Keratinocyte (primary cell): ENCODE results near the gene COPS3. TPM values are rescaled to one million over a fixed set of nuclear protein-coding genes. Genes with fewer than 3 reads are reported as not detected.
A peak's percentile ranks its signal among the peaks of the same experiment; 100 is the strongest.
"Not testable (repeated sequence)": the region's sequence is repeated elsewhere in the genome, so short reads cannot be mapped to it uniquely, and the experiment has no call there.

Source experiments
- DNase-seq: peaks from one replicate; pipeline ENCODE4 v3.0.0-alpha.2; 2011; ENCODE audit warnings: low read depth, missing footprints, low spot score
- FAIRE-seq: peaks from 2 replicates; lab custom pipeline; 2011; peaks lifted over from hg19 to GRCh38; lab: Jason Lieb, UNC
- H2AFZ ChIP-seq: 2 replicates; pipeline ENCODE4 v1.6.0; 2012; ENCODE audit warnings: low read length, control low read depth, inconsistent platforms; ENCODE audit not compliant: control insufficient read depth
- H3K27ac ChIP-seq: 2 replicates; pipeline ENCODE4 v1.5.1; 2011; ENCODE audit warnings: low read length; ENCODE audit not compliant: control insufficient read depth, insufficient read depth
- H3K27me3 ChIP-seq: 3 replicates; pipeline ENCODE4 v1.6.0; 2011; ENCODE audit warnings: low read length; ENCODE audit not compliant: control insufficient read depth, insufficient read depth; ENCODE audit errors: extremely low read depth
- H3K36me3 ChIP-seq, 2 experiments: 2 replicates in 1 of 2; 3 replicates in 1 of 2; pipeline ENCODE4 v1.5.1; 2011; ENCODE audit warnings: low read length in 2 of 2, mild to moderate bottlenecking in 1 of 2; ENCODE audit not compliant: control insufficient read depth in 2 of 2, insufficient read depth in 2 of 2; ENCODE audit errors: extremely low read depth in 1 of 2
- H3K4me1 ChIP-seq: 3 replicates; pipeline ENCODE4 v1.5.1; 2011; ENCODE audit warnings: low read length; ENCODE audit not compliant: control insufficient read depth, insufficient read depth; ENCODE audit errors: extremely low read depth
- H3K4me2 ChIP-seq: 3 replicates; pipeline ENCODE4 v1.6.0; 2011; ENCODE audit warnings: low read depth, low read length; ENCODE audit not compliant: control insufficient read depth, insufficient read depth; ENCODE audit errors: extremely low read depth
- H3K4me3 ChIP-seq, 3 experiments: fragments of 200-600 bp in 1 of 3; sonication (generic) in 1 of 3; 2 replicates in 2 of 3; 3 replicates in 1 of 3; pipeline ENCODE4 v1.5.1; 2011 to 2016; ENCODE audit warnings: low read length in 3 of 3, mild to moderate bottlenecking in 3 of 3, control low read depth in 2 of 3, inconsistent platforms in 1 of 3, low read depth in 1 of 3, mixed read lengths in 1 of 3, mixed run types in 1 of 3, moderate library complexity in 1 of 3; ENCODE audit not compliant: control insufficient read depth in 2 of 3, insufficient read depth in 2 of 3; ENCODE audit errors: extremely low read depth in 1 of 3
- H3K79me2 ChIP-seq: 2 replicates; pipeline ENCODE4 v1.6.0; 2012; ENCODE audit warnings: low read length; ENCODE audit not compliant: control insufficient read depth, insufficient read depth
- H3K9ac ChIP-seq: 3 replicates; pipeline ENCODE4 v1.6.0; 2011; ENCODE audit warnings: low read length; ENCODE audit not compliant: control insufficient read depth, insufficient read depth; ENCODE audit errors: extremely low read depth
- H3K9me1 ChIP-seq: 3 replicates; pipeline ENCODE4 v1.6.0; 2011; ENCODE audit warnings: low read length; ENCODE audit not compliant: control insufficient read depth, insufficient read depth; ENCODE audit errors: extremely low read depth
- H3K9me3 ChIP-seq: 2 replicates; pipeline ENCODE4 v1.5.1; 2012; ENCODE audit warnings: low read depth, low read length; ENCODE audit not compliant: control insufficient read depth
- H4K20me1 ChIP-seq: 3 replicates; pipeline ENCODE4 v1.6.0; 2011; ENCODE audit warnings: low read length; ENCODE audit not compliant: control insufficient read depth, insufficient read depth; ENCODE audit errors: extremely low read depth
- EZH2 ChIP-seq: IDR thresholded peaks from one replicate; pipeline ENCODE4 v1.6.1; 2012; ENCODE audit warnings: inconsistent platforms, mild to moderate bottlenecking, low read length, moderate library complexity
- dilution Hi-C: fragments of 300-500 bp; cut with MboI; formaldehyde crosslinking; loops from one replicate; pipeline ENCODE4 v1.7.0; 2020; ENCODE audit warnings: low sequenced_read_pairs; ENCODE audit not compliant: extremely low pct_ligation_motif_present
- polyA plus RNA-seq, 5 experiments: library from polyadenylated mRNA; depleted of rRNA in 3 of 5; stranded (reverse) in 3 of 5; stranded (forward) in 1 of 5; unstranded in 1 of 5; fragments of >200 nt; gene quantifications; 1 replicate in 1 of 5; 2 replicates in 3 of 5; 3 replicates in 1 of 5; pipeline versions ENCODE4 v1.2.1 to v1.2.3, GENCODE V29; 2011 to 2012; ENCODE audit warnings: missing spikeins in 2 of 5, low read depth in 1 of 5, low replicate concordance in 1 of 5
- TF ChIP-seq, protein P1 (sequence below), 3 experiments: IDR thresholded peaks in 1 of 3; conservative IDR thresholded peaks in 1 of 3; optimal IDR thresholded peaks in 1 of 3; 2 replicates in 2 of 3; 3 replicates in 1 of 3; pipeline versions ENCODE3 to v1.5.1; 2011; ENCODE audit warnings: low read length in 3 of 3, mild to moderate bottlenecking in 3 of 3, moderate library complexity in 2 of 3, control low read depth in 1 of 3, inconsistent platforms in 1 of 3; ENCODE audit not compliant: insufficient read depth in 2 of 3; ENCODE audit errors: extremely low read depth in 1 of 3

The COPS3 gene
- polyA plus RNA-seq, 1 donor (not counting 4 experiments of a cell fraction or from before 2014, with no cell fraction given): 89.7 TPM

DNA sequence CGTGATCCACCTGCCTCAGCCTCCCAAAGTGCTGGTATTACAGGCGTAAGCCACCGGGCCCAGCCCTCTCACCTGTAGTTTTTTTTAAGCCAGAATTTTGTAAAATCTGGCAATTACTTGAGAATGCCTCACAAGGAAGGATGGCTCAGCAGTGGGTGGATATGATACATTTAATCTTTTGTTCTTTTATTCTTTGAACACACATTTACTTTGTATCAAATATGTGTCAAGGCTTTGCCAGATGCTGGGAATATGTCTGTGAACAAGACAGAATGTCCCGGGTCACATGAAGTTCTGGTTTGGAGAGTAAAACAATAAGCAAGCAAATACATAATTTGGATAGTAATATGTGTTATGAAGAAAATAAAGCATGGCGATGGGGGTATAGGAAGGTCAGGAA lies 4.9 kb upstream of the COPS3 start:
- no peak overlapping the region for H2AFZ ChIP-seq
- H3K27ac ChIP-seq: no peak overlapping the region
- H3K4me1 ChIP-seq: peaks cover 6% of the 10 kb centered on the region
- H3K4me2 ChIP-seq: no peak overlapping the region
- no peaks in the 10 kb centered on the region for H3K79me2 ChIP-seq
- no peak for TF ChIP-seq EZH2
- TF ChIP-seq, protein P1, sequence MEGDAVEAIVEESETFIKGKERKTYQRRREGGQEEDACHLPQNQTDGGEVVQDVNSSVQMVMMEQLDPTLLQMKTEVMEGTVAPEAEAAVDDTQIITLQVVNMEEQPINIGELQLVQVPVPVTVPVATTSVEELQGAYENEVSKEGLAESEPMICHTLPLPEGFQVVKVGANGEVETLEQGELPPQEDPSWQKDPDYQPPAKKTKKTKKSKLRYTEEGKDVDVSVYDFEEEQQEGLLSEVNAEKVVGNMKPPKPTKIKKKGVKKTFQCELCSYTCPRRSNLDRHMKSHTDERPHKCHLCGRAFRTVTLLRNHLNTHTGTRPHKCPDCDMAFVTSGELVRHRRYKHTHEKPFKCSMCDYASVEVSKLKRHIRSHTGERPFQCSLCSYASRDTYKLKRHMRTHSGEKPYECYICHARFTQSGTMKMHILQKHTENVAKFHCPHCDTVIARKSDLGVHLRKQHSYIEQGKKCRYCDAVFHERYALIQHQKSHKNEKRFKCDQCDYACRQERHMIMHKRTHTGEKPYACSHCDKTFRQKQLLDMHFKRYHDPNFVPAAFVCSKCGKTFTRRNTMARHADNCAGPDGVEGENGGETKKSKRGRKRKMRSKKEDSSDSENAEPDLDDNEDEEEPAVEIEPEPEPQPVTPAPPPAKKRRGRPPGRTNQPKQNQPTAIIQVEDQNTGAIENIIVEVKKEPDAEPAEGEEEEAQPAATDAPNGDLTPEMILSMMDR (optimal IDR thresholded peaks at IDR 0.05 in 1 of 3, IDR thresholded peaks at IDR 0.05 in 1 of 3, conservative IDR thresholded peaks at IDR 0.05 in 1 of 3; ENCODE audit: extremely low read depth in 1 of 3, insufficient read depth in 2 of 3, low read length in 3 of 3): no peak
- H3K9me1 ChIP-seq: no peaks in the 10 kb centered on the region
- H3K9ac ChIP-seq: no peak overlapping the region
- no peaks in the 10 kb centered on the region for H3K27me3 ChIP-seq
- dilution Hi-C loops: no loop called here
- no peak for FAIRE-seq
- H3K9me3 ChIP-seq: no peaks in the 10 kb centered on the region
- H3K4me3 ChIP-seq: no peak overlapping the region
- no peaks in the 10 kb centered on the region for H4K20me1 ChIP-seq
- DNase-seq: no peak
- H3K36me3 ChIP-seq: no peaks in the 10 kb centered on the region

DNA sequence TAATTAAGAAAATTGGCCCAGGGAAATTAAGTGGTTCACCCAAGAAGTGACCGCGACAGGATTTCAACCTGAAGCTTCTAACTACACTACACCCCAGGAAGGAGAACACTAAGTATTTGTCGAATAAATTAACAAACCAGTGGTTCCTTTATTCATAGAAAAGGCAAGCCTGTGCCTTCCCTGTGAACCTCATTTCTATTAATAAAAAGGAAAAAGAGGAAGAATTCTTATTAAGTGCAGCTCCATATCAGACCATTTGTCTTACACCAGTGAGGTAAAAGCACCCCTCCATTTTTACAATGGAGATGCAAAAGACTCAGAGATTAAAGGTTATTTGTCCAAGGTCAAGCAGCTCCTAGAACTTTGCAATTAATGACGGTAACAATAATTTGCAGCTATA lies 1.7 kb downstream of the COPS3 start:
- peaks cover 17% of the 10 kb centered on the region for H3K4me1 ChIP-seq
- TF ChIP-seq, protein P1 (optimal IDR thresholded peaks at IDR 0.05 in 1 of 3, IDR thresholded peaks at IDR 0.05 in 1 of 3, conservative IDR thresholded peaks at IDR 0.05 in 1 of 3; ENCODE audit: extremely low read depth in 1 of 3, insufficient read depth in 2 of 3, low read length in 3 of 3): no peak
- no peak for TF ChIP-seq EZH2
- peaks cover 2 to 5% of the 10 kb centered on the region in 2 experiments for H3K36me3 ChIP-seq
- H3K27me3 ChIP-seq: no peaks in the 10 kb centered on the region
- no peak for FAIRE-seq
- no peak for DNase-seq
- no peak overlapping the region for H2AFZ ChIP-seq
- peak overlapping the region; percentile 97 for H3K9ac ChIP-seq
- peak overlapping the region in 2 of 3 experiments; percentile 86 to 98 for H3K4me3 ChIP-seq
- dilution Hi-C loops: no loop called here
- peaks cover 3% of the 10 kb centered on the region for H3K9me1 ChIP-seq
- no peaks in the 10 kb centered on the region for H3K9me3 ChIP-seq
- H3K4me2 ChIP-seq: peak overlapping the region; percentile 87
- H3K79me2 ChIP-seq: peaks cover 53% of the 10 kb centered on the region
- no peak overlapping the region for H3K27ac ChIP-seq
- peaks cover 6% of the 10 kb centered on the region for H4K20me1 ChIP-seq

DNA sequence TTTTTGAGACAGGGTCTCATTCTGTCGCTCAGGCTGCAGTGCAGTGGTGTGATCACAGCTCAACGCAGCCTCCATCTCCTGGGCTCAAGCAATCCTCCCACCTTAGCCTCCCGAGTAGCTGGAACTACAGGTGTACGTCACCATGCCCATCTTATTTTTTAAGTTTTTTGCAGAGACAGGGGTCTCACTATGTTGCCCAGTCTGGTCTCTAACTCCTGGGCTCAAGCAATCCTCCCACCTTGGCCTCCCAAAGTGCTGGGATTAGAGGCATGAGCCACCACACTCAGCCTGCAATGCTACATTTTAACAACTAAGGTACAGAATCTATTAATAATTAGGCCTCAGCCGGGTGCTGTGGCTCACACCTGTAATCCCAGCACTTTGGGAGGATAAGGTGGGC lies 3.6 kb downstream of the COPS3 start:
- H3K9me1 ChIP-seq, H3K4me2 ChIP-seq, H3K27me3 ChIP-seq, H4K20me1 ChIP-seq, H3K9me3 ChIP-seq, DNase-seq, FAIRE-seq, H3K27ac ChIP-seq, H3K9ac ChIP-seq, H2AFZ ChIP-seq, H3K4me3 ChIP-seq, dilution Hi-C loops: not testable (repeated sequence)
- Histone ChIP-seq H3K4me1 (peaks cover 17% of the 10 kb centered on the region), H3K79me2 (peaks cover 66% of the 10 kb centered on the region), H3K36me3 (peaks cover 9 to 12% of the 10 kb centered on the region in 2 experiments)
